ENCODE data around the gene ANO4. TPM values are rescaled to one million over a fixed set of nuclear protein-coding genes. Genes with fewer than 3 reads are reported as not detected.

The ANO4 gene
- total and polyA plus RNA-seq, 2 of the 8 experiments (the other 6 are each of a cell fraction or from before 2014, with no cell fraction given) = 1.1 to 3.4 TPM

GRCh38 chr12:100935929-100936328 lies 141.4 kb downstream of the ANO4 start (continued):
- no peak for TF ChIP-seq USF2 (IDR thresholded peaks at IDR 0.05; ENCODE audit: low read length)
